SW480 (cell line): ENCODE measurements around the gene NUCB2.

Source experiments
- DNase-seq: peaks from one replicate; pipeline ENCODE4 v3.0.0-alpha.2; 2016; ENCODE audit warnings: low spot score

NUCB2 gene

GRCh38 chr11:17268902-17269301 is 7.6 kb upstream of the NUCB2 start:
- DNase-seq: no peak

- no peak for DNase-seq
These were observed 3.7 kb upstream of the NUCB2 start for GRCh38 chr11:17272801-17273200.

- no peak for DNase-seq
These were observed 3.3 kb upstream of the NUCB2 start for GRCh38 chr11:17273211-17273610.

- DNase-seq: peak; percentile 33
These were observed 2.8 kb upstream of the NUCB2 start for GRCh38 chr11:17273668-17274282.

GRCh38 chr11:17275400-17276235 is 921 bp upstream of the NUCB2 start:
- no peak for DNase-seq

- DNase-seq: peak; percentile 72
These were observed 565 bp downstream of the NUCB2 start for GRCh38 chr11:17277024-17277584.

- DNase-seq: no peak
These were observed 4.1 kb downstream of the NUCB2 start for GRCh38 chr11:17280494-17281127.

- no peak for DNase-seq
These were observed 9.8 kb downstream of the NUCB2 start for GRCh38 chr11:17286332-17286731.

- DNase-seq: no peak
These were observed 10.5 kb downstream of the NUCB2 start for GRCh38 chr11:17287058-17287457.

GRCh38 chr11:17291710-17292109 is 15.2 kb downstream of the NUCB2 start:
- no peak for DNase-seq

- no peak for DNase-seq
These were observed 16.8 kb downstream of the NUCB2 start for GRCh38 chr11:17293311-17293710.

GRCh38 chr11:17294033-17294432 is 17.5 kb downstream of the NUCB2 start:
- no peak for DNase-seq

GRCh38 chr11:17296852-17297559 is 20.5 kb downstream of the NUCB2 start:
- no peak for DNase-seq

- no peak for DNase-seq
These were observed 21.8 kb downstream of the NUCB2 start for GRCh38 chr11:17298302-17298701.

GRCh38 chr11:17300372-17300771 is 23.8 kb downstream of the NUCB2 start:
- DNase-seq: no peak

- DNase-seq: no peak
These were observed 37.1 kb downstream of the NUCB2 start for GRCh38 chr11:17313349-17314231.

- peak; percentile 21 for DNase-seq
These were observed 37.7 kb downstream of the NUCB2 start for GRCh38 chr11:17314232-17314547.

GRCh38 chr11:17314904-17315426 is 38.4 kb downstream of the NUCB2 start:
- DNase-seq: no peak

GRCh38 chr11:17328871-17329494 is 52.4 kb downstream of the NUCB2 start:
- no peak for DNase-seq

- no peak for DNase-seq
These were observed 55.1 kb downstream of the NUCB2 start for GRCh38 chr11:17331669-17332068.
